SJSA1 (cell line): ENCODE results near the gene CUL2. TPM values are rescaled to one million over a fixed set of nuclear protein-coding genes. Genes with fewer than 3 reads are reported as not detected.

Experiments
- total RNA-seq: library from RNA; depleted of rRNA; stranded (reverse); fragments of >200 nt; shearing (Covaris generic); gene quantifications from 2 replicates; pipeline ENCODE4 v1.2.3, GENCODE V29; 2014; rRNA removed

The CUL2 gene
- total RNA-seq, 1 experiment from 2014 or later: 36.5 TPM

Other genes with a start within 250 kb of the CUL2 start
- gene CREM, start 36.5 kb upstream of the CUL2 start, total RNA-seq: 18.9 and 38.6 TPM in 2 replicates
- 41.1 and 58.0 TPM in 2 replicates for gene CCNY, start 246.2 kb upstream of the CUL2 start, total RNA-seq